GM19372 (cell line): ENCODE results near the gene RNASE11.
"Not testable (repeated sequence)": the region's sequence is repeated elsewhere in the genome, so short reads cannot be mapped to it uniquely, and the experiment has no call there.

ENCODE experiments used
- ATAC-seq: cut with Tn5 transposase; IDR thresholded peaks from one replicate; pipeline ENCODE4 v1.9.1; 2021; ENCODE audit warnings: mild to moderate bottlenecking, low read depth, moderate library complexity; ENCODE audit not compliant: unreplicated experiment

The RNASE11 gene

GRCh38 chr14:20614038-20614840 is 26.4 kb upstream of the RNASE11 start:
- ATAC-seq = no peak

GRCh38 chr14:20613094-20614037 is 25.6 kb upstream of the RNASE11 start:
- peak; percentile 60 for ATAC-seq

GRCh38 chr14:20612403-20612802 is 24.6 kb upstream of the RNASE11 start:
- ATAC-seq = no peak

GRCh38 chr14:20611277-20611676 is 23.5 kb upstream of the RNASE11 start:
- no peak for ATAC-seq

- no peak for ATAC-seq
Measured at GRCh38 chr14:20610002-20610765, 22.4 kb upstream of the RNASE11 start.

- ATAC-seq = peak; percentile 22
Measured at GRCh38 chr14:20609215-20610001, 21.6 kb upstream of the RNASE11 start.

GRCh38 chr14:20608383-20609110 is 20.7 kb upstream of the RNASE11 start:
- no peak for ATAC-seq

GRCh38 chr14:20607617-20608016 is 19.8 kb upstream of the RNASE11 start:
- ATAC-seq = no peak

GRCh38 chr14:20606902-20607242 is 19.1 kb upstream of the RNASE11 start:
- ATAC-seq = no peak

- no peak for ATAC-seq
Measured at GRCh38 chr14:20606190-20606901, 18.5 kb upstream of the RNASE11 start.

- ATAC-seq = no peak
Measured at GRCh38 chr14:20603813-20604690, 16.3 kb upstream of the RNASE11 start.

GRCh38 chr14:20602583-20602982 is 14.8 kb upstream of the RNASE11 start:
- ATAC-seq = no peak

- no peak for ATAC-seq
Measured at GRCh38 chr14:20601522-20601921, 13.7 kb upstream of the RNASE11 start.

GRCh38 chr14:20597108-20597507 is 9.3 kb upstream of the RNASE11 start:
- no peak for ATAC-seq

- ATAC-seq = not testable (repeated sequence)
Measured at GRCh38 chr14:20595726-20596125, 7.9 kb upstream of the RNASE11 start.

- no peak for ATAC-seq
Measured at GRCh38 chr14:20592574-20592973, 4.8 kb upstream of the RNASE11 start.

GRCh38 chr14:20591235-20591634 is 3.4 kb upstream of the RNASE11 start, which contains the start of gene RNASE12:
Gene RNASE12, minus strand, starts transcription at chr14:20591376. Its CDS starts 653 bp downstream, at chr14:20590723.
- no peak for ATAC-seq

GRCh38 chr14:20583908-20584307 is 3.9 kb downstream of the RNASE11 start:
- no peak for ATAC-seq
